HG03521 (cell line): Measurements from ENCODE around the gene CTNNA3.

ENCODE experiments used
- ATAC-seq: cut with Tn5 transposase; IDR thresholded peaks from one replicate; pipeline ENCODE4 v1.9.1; 2021; ENCODE audit warnings: mild to moderate bottlenecking, moderate library complexity; ENCODE audit not compliant: unreplicated experiment

CTNNA3 gene

DNA sequence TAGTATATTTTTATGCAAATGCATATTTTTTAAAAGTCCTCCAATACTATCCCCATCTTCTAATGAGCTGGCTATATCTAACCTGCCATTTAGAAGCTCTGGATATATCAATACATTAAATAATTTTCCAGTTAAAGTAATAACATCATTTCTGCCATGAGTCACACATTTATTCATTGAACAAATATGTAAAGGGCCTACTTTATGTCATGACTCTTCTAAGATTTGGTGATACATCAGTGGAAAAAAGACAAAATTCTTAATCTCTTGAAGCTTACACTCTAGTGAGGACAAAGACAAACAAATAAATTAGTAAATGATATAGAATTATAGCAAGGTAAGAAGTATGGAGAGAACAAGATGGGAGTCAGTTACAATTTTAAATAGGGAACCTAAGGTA is 1487.0 kb downstream of the CTNNA3 start:
- ATAC-seq = no peak

DNA sequence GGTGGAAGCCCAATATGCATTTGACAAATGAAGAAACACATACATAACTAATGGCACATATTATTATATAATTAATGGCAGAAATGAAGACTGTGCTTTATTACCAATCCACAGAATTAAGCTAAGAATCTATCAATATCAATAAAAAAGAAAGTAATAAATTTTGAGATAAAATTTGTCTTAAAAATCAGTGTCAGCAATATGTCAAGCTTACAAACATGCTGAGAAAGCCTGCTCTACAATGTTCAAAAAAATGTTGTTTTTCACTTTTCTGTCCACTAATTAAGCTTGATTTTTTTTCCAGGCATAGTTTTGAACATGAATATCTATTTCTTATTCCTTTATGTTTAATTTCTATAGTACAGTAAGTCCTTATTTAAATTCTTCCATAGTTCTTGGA is 1491.2 kb downstream of the CTNNA3 start:
- no peak for ATAC-seq

DNA sequence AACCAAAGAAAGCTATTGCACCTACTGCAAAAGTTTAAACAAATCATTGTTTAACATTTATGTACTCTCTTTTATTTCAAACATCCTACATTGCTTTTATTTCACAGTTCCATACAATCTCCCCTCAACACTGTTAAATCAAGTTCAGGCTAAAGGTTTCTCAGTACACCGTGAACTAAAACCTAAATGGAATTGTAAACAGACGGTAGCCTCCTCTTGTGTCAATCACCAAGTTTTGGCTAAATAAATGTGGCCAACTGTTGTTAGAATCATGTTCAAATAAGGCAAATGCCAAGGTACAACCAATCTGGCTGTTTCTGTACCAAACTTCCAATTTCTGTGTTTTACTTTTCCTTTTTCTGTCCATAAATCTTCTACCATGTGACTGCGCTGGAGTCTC is 1493.9 kb downstream of the CTNNA3 start:
- no peak for ATAC-seq

DNA sequence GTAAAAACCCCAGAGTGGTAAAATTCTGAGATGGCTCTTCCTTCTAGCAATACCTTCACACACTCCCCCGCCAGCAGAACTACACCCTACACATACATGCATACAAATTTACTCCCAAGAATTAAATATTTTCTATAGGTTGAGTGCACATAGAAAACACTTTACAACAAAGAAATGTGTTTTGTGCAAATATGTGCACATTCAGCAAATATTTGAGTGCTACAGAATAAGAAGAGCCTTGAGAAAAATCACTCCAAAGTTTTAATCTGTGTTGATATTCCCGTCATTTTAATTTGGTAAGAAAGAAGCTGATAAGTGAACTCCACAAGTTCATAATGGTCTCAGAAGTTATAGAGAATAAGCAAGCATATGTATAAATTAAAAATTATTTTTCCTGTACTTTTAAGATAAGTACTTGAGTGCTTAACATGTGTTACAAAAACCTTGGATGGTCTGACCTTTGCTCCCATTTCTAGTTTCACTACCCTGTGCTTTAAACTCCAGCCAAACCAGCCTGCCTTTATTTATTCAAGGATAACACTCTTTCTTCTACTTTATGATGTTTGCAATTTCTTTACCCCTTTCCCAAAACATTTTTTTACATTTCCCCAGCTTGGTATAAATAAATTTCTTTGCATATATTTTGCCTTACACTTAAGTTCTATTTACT is 1503.7 kb downstream of the CTNNA3 start:
- ATAC-seq = no peak

DNA sequence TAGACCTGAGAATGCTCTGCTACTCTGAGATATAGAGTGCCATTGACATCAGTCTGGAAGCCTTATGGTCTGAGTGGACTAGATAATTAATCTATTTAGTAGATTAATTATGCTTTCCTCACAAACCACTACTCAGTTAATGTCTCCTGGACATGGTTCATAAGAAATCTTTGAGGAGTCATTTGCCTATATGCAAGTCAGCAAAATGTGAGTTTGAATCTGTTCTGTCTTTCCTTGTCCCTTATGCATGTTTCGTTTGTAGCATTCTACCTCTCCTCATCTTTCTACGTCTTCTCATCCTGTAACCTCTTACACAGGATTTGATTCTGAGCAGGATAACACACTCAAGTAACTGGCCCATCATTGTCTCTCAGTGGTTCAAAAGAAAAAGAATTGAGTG is 1505.6 kb downstream of the CTNNA3 start:
- no peak for ATAC-seq

DNA sequence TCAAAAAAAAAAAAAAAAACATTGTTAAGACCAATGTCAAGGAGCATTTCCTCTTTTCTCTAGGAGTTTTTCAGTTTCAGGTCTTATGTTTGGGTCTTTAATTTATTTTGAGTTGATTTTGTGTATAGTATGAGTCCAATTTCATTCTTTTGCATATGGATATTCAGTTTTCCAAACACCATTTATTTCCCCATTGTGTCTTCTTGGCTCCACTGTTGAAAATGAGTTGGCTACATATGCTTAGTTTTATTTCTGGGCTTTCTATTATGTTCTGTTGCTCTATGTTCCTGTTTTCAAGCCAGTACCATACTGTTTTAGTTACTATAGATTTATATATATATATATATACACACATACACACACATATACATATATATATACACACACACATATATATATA is 1506.7 kb downstream of the CTNNA3 start:
- ATAC-seq = no peak

DNA sequence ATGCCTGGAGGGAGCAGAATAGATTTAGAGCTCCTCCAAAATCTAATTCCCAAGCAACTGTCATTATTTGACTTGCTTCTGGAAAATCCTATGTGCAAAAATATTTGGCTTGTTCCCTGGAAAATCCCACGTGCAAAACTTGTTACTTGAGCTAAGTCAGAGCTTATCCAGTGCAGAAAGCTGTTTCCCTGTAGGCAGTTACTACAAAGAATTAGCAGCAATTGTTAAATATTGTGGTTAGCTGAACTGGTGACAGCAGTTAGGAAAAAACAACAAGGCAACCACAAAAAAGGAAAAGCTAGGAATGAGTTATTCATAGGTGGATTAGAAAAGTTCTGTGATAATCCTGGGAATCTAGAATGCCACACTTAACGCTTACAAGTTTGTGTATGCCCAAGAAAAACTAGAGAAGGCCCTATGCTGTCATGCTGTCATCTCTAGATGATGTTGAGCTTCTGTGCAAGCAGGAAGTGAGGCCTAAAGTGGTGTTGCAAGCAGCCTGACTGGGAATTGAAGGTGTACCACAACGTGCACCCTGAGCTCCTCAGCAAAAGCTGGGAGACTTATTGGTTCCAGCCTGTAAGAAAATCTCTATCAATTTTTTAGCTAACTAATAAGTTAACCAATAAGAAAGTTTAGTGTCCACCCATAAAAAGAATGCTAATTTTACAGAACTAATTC is 1508.8 kb downstream of the CTNNA3 start:
- ATAC-seq = no peak

DNA sequence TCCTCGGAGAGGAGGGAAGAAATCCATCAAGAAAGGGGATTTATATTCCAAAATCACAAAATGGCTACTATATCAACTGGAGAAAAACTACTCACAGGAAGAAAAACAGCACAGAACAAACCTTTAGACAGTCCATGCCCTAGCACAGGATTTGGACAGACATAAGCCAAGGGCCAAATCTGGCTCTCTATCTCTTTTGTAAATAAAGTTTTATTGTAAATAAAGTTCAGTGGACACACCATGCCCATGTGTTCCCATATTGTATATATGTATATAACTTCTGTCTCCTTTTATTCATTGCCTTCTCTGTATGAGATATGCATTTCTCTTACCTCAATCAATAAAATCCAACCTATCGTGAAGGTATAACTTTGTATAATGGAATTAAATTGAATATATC is 1513.0 kb downstream of the CTNNA3 start:
- ATAC-seq = no peak

DNA sequence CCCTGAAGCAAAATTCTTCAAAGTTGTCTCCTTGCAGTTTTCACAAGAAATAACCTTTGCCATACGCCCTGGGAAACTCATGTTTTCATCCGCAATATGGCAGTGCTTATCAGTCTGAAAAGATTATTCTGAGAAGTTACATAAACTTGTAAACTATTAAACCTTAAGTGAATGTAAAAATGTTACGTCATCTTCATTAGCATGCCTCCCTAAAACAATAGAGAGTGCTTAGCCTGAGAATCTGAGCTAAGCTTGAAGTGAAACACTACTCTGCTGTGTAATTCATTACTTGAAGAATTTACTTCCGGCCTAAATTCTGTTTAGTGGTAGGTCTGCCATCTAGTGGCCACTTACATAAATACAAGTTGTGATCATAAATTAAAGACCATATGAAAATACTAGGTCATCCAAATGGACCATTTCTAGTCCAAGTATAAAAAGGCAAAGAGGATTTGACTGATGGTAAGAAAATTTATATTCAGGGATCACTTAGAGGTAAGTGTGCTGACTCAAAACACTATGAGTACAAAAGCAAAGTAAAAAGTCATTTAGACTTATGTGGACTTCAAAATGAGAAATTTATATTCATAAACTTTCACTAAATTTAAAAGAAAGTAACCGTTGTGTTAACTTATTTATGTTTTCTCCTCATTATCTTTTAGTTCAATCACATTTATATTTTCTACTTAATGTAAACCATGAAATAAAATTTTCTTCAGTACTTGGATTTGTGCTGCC is 1515.2 kb downstream of the CTNNA3 start:
- peak; percentile 94 for ATAC-seq

DNA sequence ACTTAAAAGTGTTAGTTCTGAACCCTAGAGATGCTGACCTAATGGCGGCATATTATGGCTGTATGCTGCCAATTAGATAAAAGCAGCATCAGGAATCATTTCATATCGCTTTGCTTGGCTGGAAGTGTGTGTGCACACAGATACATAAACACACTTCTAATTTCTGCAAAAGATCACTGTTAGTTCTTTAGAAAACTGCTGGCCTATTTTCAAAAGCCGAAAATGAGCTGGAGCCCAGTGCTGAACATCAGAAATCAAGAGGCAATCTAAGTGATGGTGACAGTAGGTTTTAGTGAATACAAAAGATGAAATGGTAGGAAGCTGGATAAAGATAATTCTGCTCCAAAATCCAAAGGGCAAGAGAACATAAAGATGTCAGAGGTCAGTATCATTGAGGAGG is 1516.0 kb downstream of the CTNNA3 start:
- ATAC-seq = no peak

DNA sequence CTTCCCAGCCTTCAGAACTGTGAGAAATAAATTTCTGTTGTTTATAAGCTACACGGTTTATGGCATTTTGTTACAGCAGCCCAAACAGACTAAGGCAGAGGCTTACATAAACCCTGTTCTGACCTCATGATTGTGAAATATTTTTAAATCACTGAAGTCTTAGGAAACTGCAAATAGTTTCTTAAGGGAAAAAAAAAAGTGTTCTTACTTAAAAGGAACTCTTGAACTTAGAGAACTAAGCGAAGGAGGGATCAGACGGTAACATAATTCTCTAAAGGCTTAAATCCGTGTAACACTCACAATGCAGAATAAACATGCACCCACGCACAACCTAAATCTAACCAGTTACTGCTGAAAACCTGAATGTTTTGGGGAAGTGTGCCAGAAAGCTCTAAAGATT is 1519.2 kb downstream of the CTNNA3 start:
- no peak for ATAC-seq

DNA sequence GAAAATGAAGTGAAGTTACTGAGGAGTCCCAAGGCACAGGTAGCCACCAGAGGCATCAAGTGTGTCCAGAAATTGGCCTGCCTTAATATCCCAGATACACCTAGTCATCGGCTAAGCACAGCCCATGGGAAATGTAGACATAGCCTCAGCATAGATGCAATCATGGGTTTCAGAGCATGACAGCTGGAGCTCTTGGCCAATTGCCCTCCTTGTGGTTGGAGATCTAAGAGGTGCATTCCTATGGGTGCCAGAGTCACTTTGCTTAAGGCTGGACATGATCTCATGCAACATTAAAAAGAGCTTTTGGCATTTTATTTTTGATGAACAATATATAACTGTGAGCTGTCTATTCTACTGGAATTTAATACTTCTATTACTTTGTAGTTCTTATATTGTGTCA is 1528.2 kb downstream of the CTNNA3 start:
- no peak for ATAC-seq

DNA sequence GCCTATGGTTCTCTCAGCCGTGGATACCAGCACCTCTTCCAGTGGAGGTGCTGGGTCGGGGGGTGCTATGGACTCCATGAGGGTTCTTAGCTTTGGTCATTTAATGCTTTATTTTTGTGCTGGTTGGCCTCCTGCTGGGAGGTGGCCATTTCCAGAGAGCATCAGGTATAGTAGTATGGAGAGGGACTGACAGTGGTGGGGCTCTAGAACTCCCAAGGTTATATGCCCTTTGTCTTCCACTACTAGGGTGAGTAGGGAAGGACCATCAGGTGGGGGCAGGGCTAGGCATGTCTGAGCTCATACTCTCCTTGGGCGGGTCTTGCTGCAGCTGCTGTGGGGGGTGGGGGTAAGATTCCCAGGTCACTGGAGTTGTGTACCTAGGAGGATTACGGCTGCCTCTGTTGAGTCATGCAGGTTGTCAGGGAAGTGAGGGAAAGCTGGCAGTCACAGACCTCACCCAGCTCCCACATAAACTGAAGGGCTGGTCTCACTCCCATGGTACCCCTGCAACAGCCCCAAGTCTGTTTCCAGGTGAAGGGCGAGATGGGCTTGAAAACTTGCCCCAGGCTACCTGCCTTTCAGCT is 1533.3 kb downstream of the CTNNA3 start:
- no peak for ATAC-seq

DNA sequence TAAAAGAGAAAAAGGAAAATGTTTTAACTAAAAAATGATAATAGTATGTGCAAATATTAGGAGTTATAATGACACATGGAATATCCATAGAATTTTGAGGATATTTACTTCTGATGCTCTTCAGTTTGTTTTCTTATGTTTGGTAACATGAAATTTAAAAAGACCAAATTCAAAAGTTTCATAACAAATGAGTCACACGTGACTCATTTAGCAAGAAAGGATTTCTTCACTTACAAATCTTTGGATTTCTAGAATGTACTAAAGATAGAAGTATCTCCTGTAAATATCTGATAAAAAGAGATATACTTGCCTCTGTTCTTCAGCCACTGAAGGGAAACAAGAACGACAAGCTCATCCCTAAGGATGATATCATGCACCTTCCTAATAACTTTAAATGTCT is 1544.6 kb downstream of the CTNNA3 start:
- ATAC-seq = no peak

DNA sequence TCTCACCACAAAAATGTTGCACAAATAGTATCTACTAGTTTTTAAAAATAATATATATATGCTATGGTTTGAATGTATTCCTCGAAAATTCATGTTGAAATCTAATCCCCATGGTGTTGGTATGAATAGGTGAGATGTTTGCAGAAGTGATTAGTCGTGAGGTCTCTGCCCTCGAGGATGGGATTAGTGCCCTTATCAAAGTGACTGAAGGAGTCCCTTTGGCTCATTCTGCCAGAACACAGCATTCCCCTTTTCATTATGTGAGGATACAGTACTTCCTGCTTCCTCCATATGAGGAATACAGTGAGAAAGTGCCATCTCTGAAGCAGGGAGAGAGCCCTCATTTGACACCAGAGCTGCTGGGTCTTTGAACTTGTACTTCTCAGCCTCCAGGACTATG is 1547.7 kb downstream of the CTNNA3 start:
- ATAC-seq = no peak

DNA sequence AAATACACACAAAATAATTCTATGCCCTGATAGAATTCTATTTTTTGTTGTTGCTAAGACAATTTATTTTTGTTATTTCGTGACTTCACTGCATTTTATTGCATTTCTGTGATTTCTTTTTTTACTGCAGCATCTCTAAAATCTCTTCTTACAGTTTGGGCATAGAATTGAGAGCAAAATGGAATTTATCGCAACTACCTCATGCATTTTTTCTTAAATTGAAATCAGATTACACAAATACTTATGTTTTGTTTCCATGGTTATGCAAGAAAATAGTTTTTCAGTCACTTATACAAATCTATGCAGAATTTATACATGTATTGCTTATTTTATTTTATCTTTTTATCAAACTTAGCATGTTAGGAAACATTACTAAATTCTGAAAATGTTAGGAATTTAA is 1552.0 kb downstream of the CTNNA3 start:
- no peak for ATAC-seq

DNA sequence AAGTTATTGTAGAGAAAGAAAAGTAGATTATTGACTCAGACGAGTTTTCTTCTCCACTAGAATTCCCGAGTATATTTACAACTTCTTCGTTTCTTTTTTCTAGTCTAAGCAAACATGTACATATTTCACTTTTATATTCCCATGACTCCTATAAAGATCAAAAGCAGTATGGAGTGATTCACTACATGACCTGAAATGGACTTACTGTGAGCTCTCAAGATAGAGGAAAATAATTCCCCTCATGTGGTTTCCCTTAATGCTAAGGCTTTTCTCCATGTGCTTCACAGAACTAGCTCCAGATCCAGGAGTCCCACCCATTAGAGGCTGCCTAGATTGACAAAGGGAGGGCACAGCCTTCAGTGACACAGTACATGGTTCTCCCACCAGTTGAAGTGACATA is 1593.2 kb downstream of the CTNNA3 start:
- ATAC-seq = no peak

DNA sequence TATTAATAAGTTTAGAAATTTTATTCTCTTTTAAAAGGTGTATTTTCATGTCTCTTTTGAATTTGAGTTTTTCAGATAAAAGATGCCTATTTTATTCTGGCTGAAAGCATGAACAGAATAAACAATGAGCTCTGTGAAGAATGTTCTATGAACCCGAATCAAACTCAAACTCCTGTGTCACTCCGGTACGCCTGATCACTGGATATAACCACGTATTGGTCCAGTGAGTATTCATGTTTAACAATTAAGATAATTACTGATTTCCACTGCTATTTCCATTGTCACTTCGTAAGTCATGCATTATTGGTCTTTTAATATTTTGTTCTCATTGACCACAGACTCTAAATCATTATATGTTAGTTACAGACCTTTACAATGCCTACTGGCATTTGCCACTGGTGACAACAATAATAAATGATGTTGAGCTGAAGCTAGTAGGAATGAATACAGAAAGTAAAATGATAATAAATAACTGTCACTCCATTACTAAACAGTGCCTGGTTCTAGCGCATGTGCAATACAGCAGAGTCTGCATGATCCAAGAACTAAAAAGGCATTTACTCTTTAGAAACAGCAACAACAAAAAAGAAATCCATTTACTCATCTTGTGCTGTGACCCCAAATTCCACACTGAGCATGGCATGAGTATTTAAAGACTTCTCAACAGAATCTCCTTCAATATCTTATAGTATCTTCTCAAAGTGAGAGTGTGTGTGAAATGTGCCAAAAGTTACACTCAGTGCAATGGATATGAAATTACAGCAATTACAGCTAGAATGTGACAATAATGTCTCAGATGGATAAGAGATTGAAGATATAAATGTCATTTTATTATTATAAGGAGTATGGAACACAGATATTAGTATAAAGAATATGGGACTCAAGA is 1597.2 kb downstream of the CTNNA3 start:
- no peak for ATAC-seq

DNA sequence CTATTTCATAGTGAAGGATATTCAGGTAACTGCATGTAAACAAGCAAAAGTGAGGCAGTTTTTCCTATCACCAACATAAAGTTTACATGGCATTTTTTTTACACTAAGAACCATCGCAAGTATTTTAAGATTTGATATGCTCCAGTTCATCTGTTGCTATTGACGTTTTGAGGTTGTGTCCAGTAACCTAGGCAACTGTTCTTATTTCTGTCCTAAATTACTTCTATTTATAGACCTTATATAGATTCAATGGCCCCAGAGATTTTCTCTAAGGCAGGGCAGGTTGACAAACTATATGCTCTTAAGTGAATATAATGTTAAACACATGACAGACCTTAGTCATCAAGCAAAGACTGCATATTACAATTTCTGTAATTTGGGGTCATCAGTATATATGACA is 1600.4 kb downstream of the CTNNA3 start:
- ATAC-seq = no peak

DNA sequence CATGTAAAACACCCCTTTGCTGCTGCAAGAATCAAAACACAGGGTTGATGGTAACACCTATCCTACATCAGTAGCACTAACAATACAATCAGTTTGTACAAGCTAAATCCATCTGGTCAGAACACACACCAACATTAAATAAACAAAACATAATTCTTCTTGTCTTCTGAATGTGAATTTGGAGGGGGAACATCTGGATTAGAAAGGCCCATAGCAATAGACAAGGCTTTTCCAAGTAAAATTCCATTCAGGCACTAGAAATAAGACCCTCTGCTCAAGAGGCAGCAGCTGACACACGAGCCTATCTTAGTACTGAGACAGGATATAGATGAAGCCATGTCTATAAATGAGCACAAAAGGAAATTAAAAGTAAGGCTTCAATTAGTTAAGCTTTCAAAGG is 1610.1 kb downstream of the CTNNA3 start:
- ATAC-seq = no peak

DNA sequence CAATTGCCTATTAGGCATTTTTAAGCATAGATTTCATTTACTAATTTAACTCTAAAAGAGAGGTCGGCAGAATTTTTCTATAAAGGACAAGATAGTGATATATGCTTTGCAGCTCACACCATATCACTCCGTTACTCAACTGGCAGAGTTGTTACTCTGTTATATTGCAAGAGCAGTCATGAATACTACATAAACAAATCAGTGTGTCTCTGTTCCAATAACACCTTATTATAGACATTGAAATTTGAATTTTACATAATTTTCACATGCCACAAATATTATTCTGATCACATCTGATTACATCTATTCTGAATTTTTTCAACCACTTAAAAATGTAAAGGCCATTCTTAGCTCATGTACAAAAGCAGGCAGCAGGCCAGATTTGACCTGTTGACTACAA is 1624.1 kb downstream of the CTNNA3 start:
- ATAC-seq = no peak
